ENCODE results near the gene SH3BP4. TPM values are rescaled to one million over a fixed set of nuclear protein-coding genes. Genes with fewer than 3 reads are reported as not detected.

Gene SH3BP4
- total and polyA plus RNA-seq, 2 of the 8 experiments (the other 6 are each of a cell fraction or from before 2014, with no cell fraction given) = 28.3 to 35.4 TPM

- Histone ChIP-seq H2AK5ac (ENCODE audit: low read depth, low read length) (no peak overlapping the region), H3K79me1 (ENCODE audit: low read depth, low read length) (no peaks in the 10 kb centered on the region), H3K4me3 (ENCODE audit: extremely low read depth in 1 of 4, insufficient read depth in 2 of 4, low read depth in 3 of 4, low read length in 4 of 4) (no peak overlapping the region), H2BK12ac (ENCODE audit: low read depth, low read length) (no peak overlapping the region), H2BK5ac (ENCODE audit: low read depth, low read length) (no peak overlapping the region), H3K18ac (ENCODE audit: extremely low read depth, low read length) (no peak overlapping the region), H2BK120ac (replicated peaks; ENCODE audit: low read depth, low read length) (no peak overlapping the region), H4K91ac (replicated peaks; ENCODE audit: insufficient read length, low read length) (no peak overlapping the region), H3K27ac (ENCODE audit: low read depth, low read length) (no peak overlapping the region), H4K8ac (ENCODE audit: extremely low read depth, insufficient read depth, low read length) (no peak overlapping the region), H2AFZ (ENCODE audit: low read length) (no peak overlapping the region), H3K14ac (ENCODE audit: insufficient read length) (no peak overlapping the region), H2BK15ac (ENCODE audit: low read length) (no peak overlapping the region), H3K27me3 (replicated peaks in 1 of 4; ENCODE audit: control insufficient read depth in 3 of 4, extremely low read depth in 1 of 4, insufficient read depth in 3 of 4, low read length in 3 of 4) (peaks cover 0 to 2% (median 0%) of the 10 kb centered on the region in 4 experiments; a peak in 3 of 7 replicates), H4K20me1 (replicated peaks in 1 of 2; ENCODE audit: control insufficient read depth in 1 of 2, insufficient read depth in 2 of 2, low read length in 2 of 2) (peaks cover 0 to 3% of the 10 kb centered on the region in 2 experiments), H3K4me1 (replicated peaks in 1 of 4; ENCODE audit: control insufficient read depth in 3 of 4, insufficient read depth in 4 of 4, low read length in 3 of 4) (peaks cover 3 to 9% (median 5%) of the 10 kb centered on the region in 4 experiments; a peak in 5 of 7 replicates), H3K4ac (replicated peaks; ENCODE audit: insufficient read length, low read depth, low read length) (no peak overlapping the region), H3K9me3 (ENCODE audit: insufficient read depth in 2 of 2, low read depth in 1 of 2, low read length in 1 of 2) (no peaks in the 10 kb centered on the region), H3K79me2 (ENCODE audit: control insufficient read depth in 1 of 2, insufficient read depth in 2 of 2, low read length in 2 of 2) (no peaks in the 10 kb centered on the region), H3K4me2 (ENCODE audit: insufficient read depth in 1 of 2, low read depth in 2 of 2, low read length in 2 of 2) (no peak overlapping the region), H4K5ac (ENCODE audit: insufficient read length, low read depth, low read length) (no peak overlapping the region), H3K23me2 (ENCODE audit: low read depth, low read length) (peaks cover 6% of the 10 kb centered on the region; the same call in 1 of the 2 replicates), H3K23ac (ENCODE audit: insufficient read length) (no peak overlapping the region), H2BK20ac (ENCODE audit: low read length) (no peak overlapping the region), H3K9ac (replicated peaks in 1 of 4; ENCODE audit: extremely low read depth in 1 of 4, low read depth in 3 of 4, low read length in 3 of 4) (no peak overlapping the region), H3K56ac (replicated peaks; ENCODE audit: insufficient read length, low read depth, low read length) (no peak overlapping the region), H3K36me3 (ENCODE audit: control insufficient read depth in 2 of 4, insufficient read depth in 4 of 4, low read length in 3 of 4) (no peaks in the 10 kb centered on the region)
- DNase-seq (ENCODE audit: low read depth in 1 of 2, low spot score in 2 of 2) = no peak
- 77% methylated on average over 5 of the region's 5 CpGs; no CpG with 5 or more reads in 1 of the 2 experiments for WGBS, 2 experiments (ENCODE audit: extremely low coverage in 1 of 2, insufficient coverage in 1 of 2, insufficient read length in 1 of 2, insufficient replicate concordance in 2 of 2, low coverage in 1 of 2, low lambda C conversion rate in 2 of 2, missing lambda C conversion rate in 1 of 2)
- no peak for FAIRE-seq
- ChIA-PET CTCF (ENCODE audit: partially characterized antibody) (interaction anchor here (0.9 kb wide), 1 partner anchor 171 kb away, joined by 3 read pairs; no protein-coding TSS in a partner anchor), POLR2A (ENCODE audit: partially characterized antibody) (no interaction called here)
- TF ChIP-seq SIN3A (conservative IDR thresholded peaks at IDR 0.05 in 1 of 2, IDR thresholded peaks at IDR 0.05 in 1 of 2; ENCODE audit: low read depth in 1 of 2, low read length in 2 of 2) = no peak
- no peak for TF ChIP-seq CEBPB (IDR thresholded peaks at IDR 0.05; ENCODE audit: low read depth, low read length)
- no peak for TF ChIP-seq CHD1 (IDR thresholded peaks at IDR 0.05; ENCODE audit: low read depth, low read length)
- TF ChIP-seq TCF12 (IDR thresholded peaks at IDR 0.05; ENCODE audit: low read depth, low read length) = no peak
- no peak for TF ChIP-seq CBX5 (IDR thresholded peaks at IDR 0.05; ENCODE audit: low read depth, low read length)
- no peak for TF ChIP-seq CREB1 (IDR thresholded peaks at IDR 0.05)
- TF ChIP-seq KDM4A (IDR thresholded peaks at IDR 0.05; ENCODE audit: low read depth, low read length, severe bottlenecking) = no peak
- no peak for TF ChIP-seq CTBP2 (IDR thresholded peaks at IDR 0.05; ENCODE audit: borderline replicate concordance, insufficient read depth, insufficient read length, low read length)
- no peak for TF ChIP-seq POLR2AphosphoS5 (IDR thresholded peaks at IDR 0.05; ENCODE audit: low read depth, low read length)
- TF ChIP-seq BACH1 (IDR thresholded peaks at IDR 0.05; ENCODE audit: low read length) = no peak
- no peak for TF ChIP-seq SP4 (IDR thresholded peaks at IDR 0.05; ENCODE audit: low read length)
- TF ChIP-seq NANOG (IDR thresholded peaks at IDR 0.05; ENCODE audit: insufficient read depth, low read depth, low read length, poor library complexity, severe bottlenecking) = no peak
Measured at GRCh38 chr2:234935311-234935710, 16.5 kb upstream of the SH3BP4 start.
